Measurements from ENCODE around the gene PID1.

The PID1 gene

DNA sequence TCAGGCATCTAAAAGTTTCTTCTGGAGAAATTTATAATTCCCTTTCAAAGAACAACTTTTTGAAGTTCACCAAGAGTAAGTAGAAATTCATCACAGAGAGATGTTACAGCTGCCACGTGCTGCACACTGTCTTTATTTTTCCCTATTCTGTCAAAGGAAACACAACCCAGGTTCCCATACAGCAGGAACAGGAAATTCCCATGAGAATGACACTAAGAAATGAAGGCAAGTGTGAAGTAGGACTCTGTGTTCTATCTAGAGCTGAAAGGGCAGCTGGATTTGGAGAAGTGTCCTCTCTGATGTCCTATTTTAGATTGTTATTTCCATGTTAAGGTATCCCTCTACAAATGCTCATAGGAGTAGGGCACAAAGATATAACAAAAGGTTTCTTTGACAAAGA, 58.8 kb downstream of the PID1 start:
- Histone ChIP-seq H3K27me3 (ENCODE audit: insufficient read depth, low read depth, severe bottlenecking) (peaks cover 36% of the 10 kb centered on the region), H3K4me3 (ENCODE audit: low read depth, low read length) (no peak overlapping the region), H3K9me3 (ENCODE audit: severe bottlenecking) (no peaks in the 10 kb centered on the region), H3K27ac (no peak overlapping the region), H3K36me3 (no peaks in the 10 kb centered on the region)
- TF ChIP-seq, protein P1, sequence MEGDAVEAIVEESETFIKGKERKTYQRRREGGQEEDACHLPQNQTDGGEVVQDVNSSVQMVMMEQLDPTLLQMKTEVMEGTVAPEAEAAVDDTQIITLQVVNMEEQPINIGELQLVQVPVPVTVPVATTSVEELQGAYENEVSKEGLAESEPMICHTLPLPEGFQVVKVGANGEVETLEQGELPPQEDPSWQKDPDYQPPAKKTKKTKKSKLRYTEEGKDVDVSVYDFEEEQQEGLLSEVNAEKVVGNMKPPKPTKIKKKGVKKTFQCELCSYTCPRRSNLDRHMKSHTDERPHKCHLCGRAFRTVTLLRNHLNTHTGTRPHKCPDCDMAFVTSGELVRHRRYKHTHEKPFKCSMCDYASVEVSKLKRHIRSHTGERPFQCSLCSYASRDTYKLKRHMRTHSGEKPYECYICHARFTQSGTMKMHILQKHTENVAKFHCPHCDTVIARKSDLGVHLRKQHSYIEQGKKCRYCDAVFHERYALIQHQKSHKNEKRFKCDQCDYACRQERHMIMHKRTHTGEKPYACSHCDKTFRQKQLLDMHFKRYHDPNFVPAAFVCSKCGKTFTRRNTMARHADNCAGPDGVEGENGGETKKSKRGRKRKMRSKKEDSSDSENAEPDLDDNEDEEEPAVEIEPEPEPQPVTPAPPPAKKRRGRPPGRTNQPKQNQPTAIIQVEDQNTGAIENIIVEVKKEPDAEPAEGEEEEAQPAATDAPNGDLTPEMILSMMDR (IDR thresholded peaks at IDR 0.05; ENCODE audit: low read depth, low read length): no peak
- no peak for DNase-seq

DNA sequence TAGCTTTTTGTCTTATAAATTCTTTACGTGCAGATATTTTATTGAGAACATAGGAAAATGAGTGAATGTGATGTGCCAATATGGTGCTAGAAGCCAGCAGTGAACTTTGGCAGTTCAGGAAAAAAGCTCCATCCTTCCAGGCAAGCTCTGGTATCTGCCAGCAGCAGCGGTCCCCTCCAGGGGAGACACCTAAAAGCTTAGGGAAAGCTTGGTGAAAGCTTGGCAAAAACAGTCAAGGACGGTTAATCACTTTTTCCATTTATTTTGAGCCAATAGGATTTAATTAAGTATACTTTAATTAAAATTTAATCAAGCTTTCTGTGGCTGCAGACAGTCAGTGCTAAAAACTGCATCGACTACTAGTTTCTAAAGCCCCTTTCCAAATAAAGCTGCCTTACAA, 60.4 kb downstream of the PID1 start:
- no peak for DNase-seq
- Histone ChIP-seq H3K27me3 (ENCODE audit: insufficient read depth, low read depth, severe bottlenecking) (peaks cover 48% of the 10 kb centered on the region), H3K9me3 (ENCODE audit: severe bottlenecking) (no peaks in the 10 kb centered on the region), H3K4me3 (ENCODE audit: low read depth, low read length) (no peak overlapping the region), H3K36me3 (no peaks in the 10 kb centered on the region), H3K27ac (no peak overlapping the region)
- TF ChIP-seq, protein P1 (IDR thresholded peaks at IDR 0.05; ENCODE audit: low read depth, low read length): no peak

DNA sequence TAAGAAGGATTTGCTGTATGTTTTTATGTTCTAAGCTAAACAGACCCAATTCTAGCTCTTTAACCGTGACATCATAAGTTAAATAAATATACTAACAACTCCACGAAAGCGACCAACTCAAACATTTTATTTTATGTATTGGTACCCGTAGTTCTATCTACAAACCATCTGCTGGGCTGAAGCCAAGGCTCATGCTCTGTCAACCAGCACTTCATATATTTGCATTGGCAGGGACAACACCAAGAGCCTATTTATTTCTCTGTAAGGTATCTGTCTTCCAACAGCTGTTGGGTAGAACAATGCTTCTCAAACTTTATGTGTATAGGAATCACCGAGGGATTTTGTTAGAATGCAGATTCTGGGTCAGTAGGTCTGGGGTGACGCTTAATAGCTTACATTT, 64.5 kb downstream of the PID1 start:
- H3K4me3 ChIP-seq (ENCODE audit: low read depth, low read length): no peak overlapping the region
- peaks cover 59% of the 10 kb centered on the region for H3K27me3 ChIP-seq (ENCODE audit: insufficient read depth, low read depth, severe bottlenecking)
- TF ChIP-seq, protein P1 (IDR thresholded peaks at IDR 0.05; ENCODE audit: low read depth, low read length): no peak
- no peak for DNase-seq
- no peaks in the 10 kb centered on the region for H3K9me3 ChIP-seq (ENCODE audit: severe bottlenecking)
- no peaks in the 10 kb centered on the region for H3K36me3 ChIP-seq
- H3K27ac ChIP-seq: no peak overlapping the region

DNA sequence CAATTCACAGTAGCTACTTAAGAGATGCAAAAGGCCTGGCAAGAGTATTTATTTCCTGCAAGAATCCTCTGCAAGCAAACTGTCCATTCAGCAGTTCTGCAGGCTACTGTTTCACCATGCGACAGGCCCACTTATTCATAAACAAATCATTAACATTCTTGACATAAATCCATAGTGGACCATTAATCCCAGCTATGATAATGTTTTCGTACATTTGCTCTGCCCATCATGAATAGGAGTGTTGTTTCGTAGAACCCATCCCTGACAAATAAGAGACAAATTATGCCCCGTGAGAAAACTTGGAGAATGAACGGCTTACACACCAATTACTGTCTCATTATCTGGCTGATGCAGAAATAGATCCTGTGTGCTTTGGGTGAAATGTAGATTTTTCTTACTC, 65.4 kb downstream of the PID1 start:
- Histone ChIP-seq H3K36me3 (no peaks in the 10 kb centered on the region), H3K27ac (no peak overlapping the region), H3K9me3 (ENCODE audit: severe bottlenecking) (no peaks in the 10 kb centered on the region), H3K27me3 (ENCODE audit: insufficient read depth, low read depth, severe bottlenecking) (peaks cover 59% of the 10 kb centered on the region), H3K4me3 (ENCODE audit: low read depth, low read length) (no peak overlapping the region)
- DNase-seq: no peak
- TF ChIP-seq, protein P1 (IDR thresholded peaks at IDR 0.05; ENCODE audit: low read depth, low read length): no peak

DNA sequence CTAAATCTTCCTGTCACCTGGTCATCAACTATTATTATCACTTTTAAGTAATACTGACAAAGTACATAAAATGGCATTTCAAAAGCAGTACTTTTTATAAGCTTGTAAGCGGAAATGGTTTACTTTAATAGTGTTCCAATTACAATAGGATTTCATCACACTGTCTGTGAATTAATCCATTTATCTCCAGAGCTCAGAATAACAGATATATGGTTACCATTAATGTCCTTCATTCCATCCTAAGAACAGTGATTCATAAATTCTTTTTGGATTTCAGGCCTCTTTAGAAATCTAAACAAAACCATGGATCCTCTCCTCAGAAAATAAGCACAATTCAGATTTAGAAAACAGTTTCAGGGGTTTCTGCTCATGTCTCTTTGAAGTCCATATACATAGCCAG, 68.4 kb downstream of the PID1 start:
- TF ChIP-seq, protein P1 (IDR thresholded peaks at IDR 0.05; ENCODE audit: low read depth, low read length): no peak
- no peaks in the 10 kb centered on the region for H3K36me3 ChIP-seq
- H3K27me3 ChIP-seq (ENCODE audit: insufficient read depth, low read depth, severe bottlenecking): peaks cover 70% of the 10 kb centered on the region
- H3K4me3 ChIP-seq (ENCODE audit: low read depth, low read length): no peak overlapping the region
- no peak for DNase-seq
- H3K9me3 ChIP-seq (ENCODE audit: severe bottlenecking): no peaks in the 10 kb centered on the region
- no peak overlapping the region for H3K27ac ChIP-seq

DNA sequence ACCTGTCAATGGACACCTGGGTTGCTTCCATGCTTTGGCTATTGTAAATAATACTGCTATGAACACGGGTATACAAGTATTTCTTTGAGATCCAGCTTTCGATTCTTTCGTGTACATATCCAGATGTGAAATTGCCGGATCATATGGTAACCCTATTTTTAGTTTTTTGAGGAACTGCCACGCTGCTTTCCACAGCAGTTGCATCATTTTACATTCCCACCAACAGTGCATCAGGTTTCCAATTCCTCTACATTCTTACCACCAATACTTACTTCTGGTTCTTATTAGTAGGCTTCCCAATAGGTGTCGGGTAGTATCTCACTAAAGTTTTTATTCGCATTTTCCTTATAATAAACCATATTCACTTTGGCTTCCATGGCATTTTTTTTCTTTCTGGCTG, 69.6 kb downstream of the PID1 start:
- Histone ChIP-seq H3K9me3 (ENCODE audit: severe bottlenecking) (no peaks in the 10 kb centered on the region), H3K4me3 (ENCODE audit: low read depth, low read length) (no peak overlapping the region), H3K27ac (no peak overlapping the region), H3K36me3 (no peaks in the 10 kb centered on the region), H3K27me3 (ENCODE audit: insufficient read depth, low read depth, severe bottlenecking) (peaks cover 67% of the 10 kb centered on the region)
- DNase-seq: no peak
- TF ChIP-seq, protein P1 (IDR thresholded peaks at IDR 0.05; ENCODE audit: low read depth, low read length): no peak
